Right ventricle myocardium superior (tissue), 1 donor: ENCODE data around the gene TNNC1. TPM values are rescaled to one million over a fixed set of nuclear protein-coding genes. Genes with fewer than 3 reads are reported as not detected.

Experiments used
- ATAC-seq: fragments of 200-7000 bp; cut with Tn5 transposase; one replicate; pipeline ENCODE4 v1.9.1; 2020; ENCODE audit warnings: mild to moderate bottlenecking; ENCODE audit not compliant: poor library complexity
- DNase-seq: peaks from one replicate; pipeline ENCODE4 v3.0.0-alpha.2; 2020
- intact Hi-C: fragments of 100-400 bp; cut with DNase I; formaldehyde crosslinking; loops from one replicate; pipeline ENCODE4 v1.11.2; 2022
- total RNA-seq: library from RNA; stranded (reverse); fragmentation: NEBNext Ultra II Directional; extraction: Animal tissue kit (Norgen Biotek cat#: 25700); gene quantifications from one replicate; pipeline ENCODE4 v1.2.1, GENCODE V29; 2021
- donor health status: DM: no; HTN: yes; CAD: no; lungs with severe emphysema.

Gene TNNC1
- total RNA-seq, 1 donor from 2014 or later, result 7,948 TPM

DNA sequence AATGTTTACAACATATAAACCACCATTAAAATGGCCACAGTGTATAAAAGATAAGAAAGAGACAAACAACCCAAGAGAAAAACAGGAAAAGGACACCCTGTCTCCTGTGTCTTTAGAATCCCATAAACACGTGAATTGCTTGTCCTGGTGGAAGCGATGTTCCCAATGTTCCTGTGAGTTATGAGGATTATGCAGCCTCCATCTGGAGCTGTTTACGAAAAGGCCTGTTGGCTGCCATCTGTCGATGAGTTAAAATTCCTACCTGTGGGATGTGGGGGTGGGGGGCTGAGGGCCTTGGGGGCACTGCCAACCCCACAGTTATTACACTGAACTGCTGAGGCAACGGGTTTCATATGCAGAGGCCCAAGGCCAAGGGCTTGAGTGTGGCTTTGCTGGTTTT, 15.2 kb upstream of the TNNC1 start:
- DNase-seq, result no peak
- intact Hi-C loops, result loop anchor here (10.0 kb wide), 1 partner anchor 216 kb away; the partner anchor contains the start of genes GNL3 and PBRM1
- ATAC-seq, result no peak

DNA sequence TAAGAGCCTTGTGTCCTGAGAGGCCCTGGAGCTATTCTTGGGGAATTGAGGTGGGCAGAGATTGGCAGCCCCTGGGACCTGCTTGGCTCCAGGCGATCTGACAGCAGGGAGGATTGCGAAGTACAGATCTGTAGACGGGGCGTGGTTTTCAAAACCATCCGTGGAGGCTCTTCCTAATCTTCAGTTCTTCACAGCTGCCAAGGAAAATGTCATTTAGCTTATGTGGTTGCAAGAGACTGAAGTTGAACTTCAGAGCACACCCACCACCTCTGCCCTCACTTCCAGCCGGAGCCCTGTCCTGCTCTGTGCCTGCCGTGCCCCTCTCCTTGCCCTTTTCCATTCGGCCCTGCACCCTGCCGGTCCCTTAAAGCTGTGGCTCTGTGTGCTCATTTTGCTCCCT, 14.5 kb upstream of the TNNC1 start:
- peak; percentile 3 for ATAC-seq
- DNase-seq, result peak; percentile 40
- intact Hi-C loops, result loop anchor here (10.0 kb wide), 1 partner anchor 216 kb away; the partner anchor contains the start of genes GNL3 and PBRM1

DNA sequence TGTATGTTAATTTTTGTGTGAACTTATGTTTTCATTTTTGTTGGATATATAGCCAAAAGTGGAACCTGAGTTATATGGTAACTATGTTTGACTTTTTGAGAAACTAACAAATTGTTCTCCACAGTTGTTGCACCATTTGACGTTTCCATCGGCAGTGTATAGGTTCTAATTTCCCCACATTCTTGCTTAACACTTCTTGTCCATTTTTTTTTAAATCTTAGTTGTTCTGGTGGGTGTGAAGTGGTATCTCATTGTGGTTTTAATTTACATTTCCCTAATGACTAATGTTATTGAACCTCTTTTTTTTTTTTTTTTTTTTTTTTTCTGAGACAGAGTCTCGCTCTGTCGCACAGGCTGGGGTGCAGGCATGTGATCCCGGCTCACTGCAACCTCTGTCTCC, 9.6 kb upstream of the TNNC1 start:
- intact Hi-C loops, result loop anchor here (10.0 kb wide), 1 partner anchor 221 kb away; the partner anchor contains the start of genes GNL3 and PBRM1
- DNase-seq, result no peak
- ATAC-seq, result no peak

DNA sequence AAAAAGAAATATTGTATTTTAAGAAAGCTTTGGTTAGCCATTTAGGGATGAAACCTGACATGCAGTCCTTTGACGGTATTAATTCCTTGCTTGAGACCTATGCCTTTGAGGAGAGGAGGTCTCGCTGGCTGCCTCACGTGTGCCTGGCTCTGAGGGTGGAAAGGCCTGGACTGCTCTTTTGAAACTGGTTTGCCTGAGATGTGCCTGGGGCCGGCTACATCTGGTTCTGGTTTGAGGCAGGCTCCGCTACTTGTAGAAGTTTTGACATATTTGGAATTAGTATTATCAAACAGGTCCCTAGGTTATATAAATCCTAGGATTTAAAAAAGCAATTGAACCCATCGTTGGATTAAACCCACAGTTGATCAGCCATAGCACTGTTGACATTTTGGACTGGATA, 8.0 kb upstream of the TNNC1 start:
- intact Hi-C loops, result loop anchor here (10.0 kb wide), 1 partner anchor 223 kb away; the partner anchor contains the start of genes GNL3 and PBRM1
- no peak for DNase-seq
- ATAC-seq, result no peak

DNA sequence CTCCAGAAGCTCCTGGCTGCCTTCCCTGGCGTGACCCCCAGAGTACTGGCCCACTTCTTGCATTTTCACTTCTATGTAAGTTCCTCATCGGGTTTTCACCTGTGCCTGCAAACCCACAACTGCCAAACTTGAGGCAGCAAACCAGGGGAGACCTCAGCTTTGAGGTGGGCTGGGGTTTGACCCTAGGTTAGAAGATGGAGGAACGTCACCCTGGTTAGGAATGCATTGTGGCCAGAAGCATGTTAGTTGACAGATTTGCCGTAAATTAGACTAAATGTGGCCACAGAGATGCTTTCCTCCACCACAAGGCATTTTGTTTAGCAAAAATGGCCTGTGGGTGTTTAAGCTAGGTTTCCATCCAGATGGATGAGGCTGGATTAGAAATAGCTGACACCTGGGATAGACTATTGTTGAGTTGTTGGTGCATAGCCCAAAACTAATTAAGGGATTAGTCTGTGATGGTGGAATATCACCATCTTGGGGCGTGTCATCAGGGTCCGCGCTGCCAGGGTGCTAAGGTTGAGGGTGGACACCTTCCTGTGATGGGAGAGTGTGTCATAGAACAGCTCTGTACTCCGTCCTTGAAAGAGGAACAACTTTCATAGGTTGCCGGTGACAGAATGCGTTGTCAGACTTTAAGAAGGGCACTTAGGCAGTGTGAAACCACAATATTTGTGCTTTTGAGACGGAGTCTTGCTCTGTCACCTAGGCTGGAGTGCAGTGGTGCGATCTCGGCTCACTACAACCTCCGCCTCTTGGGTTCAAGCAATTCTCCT, 5.1 kb upstream of the TNNC1 start:
- DNase-seq (no peak), ATAC-seq (no peak)
- intact Hi-C loops, result no loop called here

DNA sequence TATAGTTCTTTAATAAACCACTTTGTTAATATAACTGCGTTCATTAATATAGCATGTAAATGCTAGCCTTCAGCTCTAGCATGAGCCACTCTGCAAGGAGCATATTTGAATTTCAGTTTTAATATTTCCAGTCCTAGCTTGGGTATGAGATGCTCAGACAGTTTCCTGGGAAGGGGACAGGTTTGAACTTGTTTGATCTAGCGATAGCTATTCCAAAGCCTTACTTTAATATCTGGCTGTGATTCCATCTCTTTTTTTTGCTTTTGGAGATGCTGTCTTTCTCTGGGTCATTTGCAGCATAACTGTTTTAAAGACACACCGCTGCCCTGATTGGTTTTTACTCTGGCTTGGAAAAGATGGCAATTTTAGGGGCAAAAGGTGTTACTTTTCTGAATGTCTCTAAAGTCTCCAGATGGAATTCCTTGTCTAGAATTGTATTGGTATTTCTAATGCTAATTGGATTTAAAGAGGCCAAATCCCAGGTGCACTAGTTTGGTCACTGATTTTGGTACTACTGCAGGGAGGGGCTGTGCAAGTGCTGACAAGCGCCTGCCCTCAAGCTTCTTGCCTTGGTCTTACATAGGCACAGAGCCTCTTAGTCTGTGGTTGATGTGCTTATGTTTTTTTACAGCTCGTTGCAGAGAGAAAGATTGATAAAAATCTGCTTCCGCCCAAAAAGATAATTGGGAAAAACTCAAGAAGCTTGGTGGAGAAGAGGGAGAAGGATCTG, 4.4 kb upstream of the TNNC1 start:
- intact Hi-C loops, result no loop called here
- no peak for ATAC-seq
- no peak for DNase-seq

DNA sequence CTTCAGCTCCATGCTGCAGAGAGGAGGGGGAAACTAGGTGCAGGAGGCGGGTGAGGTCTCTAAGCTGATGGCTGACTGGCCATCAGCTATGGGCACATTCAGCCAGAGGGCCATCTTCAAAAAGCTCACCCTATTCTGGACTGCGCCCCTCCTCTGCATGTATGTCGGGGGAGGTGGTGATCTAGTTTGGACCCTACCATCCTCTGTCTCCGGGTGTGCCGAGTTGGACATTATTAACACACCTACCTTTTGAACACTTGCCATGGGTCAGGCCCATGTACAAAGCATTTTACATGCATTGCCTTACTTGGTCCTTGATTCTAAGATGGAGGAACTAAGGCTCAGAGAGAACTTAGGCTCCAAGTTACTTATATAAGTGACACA, 3.0 kb upstream of the TNNC1 start:
- ATAC-seq (no peak), DNase-seq (no peak)

DNA sequence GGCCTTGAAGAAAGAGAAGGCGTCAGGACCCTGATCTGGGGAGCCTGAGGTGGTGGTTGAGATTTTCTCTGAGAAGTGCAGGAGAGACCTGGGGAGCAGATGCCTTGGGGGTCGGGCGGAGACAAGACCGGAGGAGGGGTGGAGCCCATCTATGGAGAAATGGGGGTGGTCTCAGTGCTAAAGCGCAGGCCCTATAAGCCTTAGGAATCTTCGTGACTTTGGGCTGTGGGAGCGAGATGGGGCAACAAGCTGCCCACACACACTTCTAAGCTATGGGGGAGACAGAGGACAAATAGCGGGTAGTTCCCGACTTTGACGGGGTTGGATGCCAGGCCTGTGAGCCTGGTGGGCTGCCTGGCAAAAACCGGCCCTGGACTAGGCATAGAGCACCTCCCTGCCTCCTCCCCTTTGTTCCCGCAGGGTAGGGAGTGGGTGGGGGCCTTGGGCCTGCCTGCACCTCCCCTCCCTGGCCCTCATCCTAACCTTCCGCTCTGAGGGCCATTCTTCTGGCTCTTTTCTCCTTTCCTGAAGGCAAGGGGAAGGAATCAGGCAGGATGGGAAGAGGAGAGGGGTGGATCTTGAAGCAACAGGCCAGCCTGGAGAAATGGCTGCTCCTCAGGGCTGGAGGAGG, 2.4 kb upstream of the TNNC1 start:
- peak; percentile 55 for DNase-seq
- no peak for ATAC-seq
- intact Hi-C loops, result no loop called here

More for the DNA sequence above, 3.0 kb upstream of the TNNC1 start:
- intact Hi-C loops, result no loop called here

DNA sequence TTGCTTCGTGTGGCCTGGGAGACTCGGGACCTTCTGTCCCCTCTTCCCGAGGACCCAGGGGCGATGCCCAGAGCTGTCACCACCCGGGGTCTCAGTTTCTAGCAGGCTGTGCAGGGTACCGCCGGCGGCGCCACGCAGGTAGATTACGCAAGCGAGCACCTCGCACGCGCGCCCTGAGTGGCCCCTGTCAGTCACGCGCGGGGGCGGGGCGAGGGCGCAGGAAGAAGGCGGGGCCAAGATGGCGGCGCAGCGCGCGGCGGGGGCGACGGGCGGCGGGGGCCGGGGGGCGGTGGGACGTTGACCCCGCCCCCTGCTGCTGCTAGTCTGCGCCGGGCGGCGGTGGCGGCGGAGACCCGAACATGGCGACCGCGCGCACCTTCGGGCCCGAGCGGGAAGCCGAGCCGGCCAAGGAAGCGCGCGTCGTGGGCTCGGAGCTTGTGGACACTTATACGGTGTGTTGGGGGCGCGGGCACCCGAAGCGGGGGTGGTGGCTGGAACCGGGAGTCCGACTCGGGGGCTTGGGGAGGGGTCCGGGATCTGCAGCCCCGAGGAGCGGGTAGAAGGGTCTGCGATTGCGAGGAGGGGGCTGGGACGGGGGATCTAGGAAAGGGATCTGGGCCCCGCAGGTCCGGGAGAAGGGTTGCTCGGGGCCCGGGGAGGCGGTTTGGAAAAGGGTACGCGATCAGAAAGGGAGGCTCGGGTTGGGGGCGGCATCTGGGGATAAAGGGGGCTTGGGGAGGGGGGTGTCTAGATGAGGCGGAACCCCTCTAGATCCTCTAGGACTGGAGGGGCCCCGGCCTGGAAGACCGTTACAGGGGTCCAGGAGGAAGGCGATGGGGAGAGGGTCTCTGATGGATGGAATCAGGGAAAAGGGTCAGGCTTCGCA, 1.7 kb upstream of the TNNC1 start, which contains the start of gene NISCH:
NISCH (plus strand) TSS at position 322 of the 886 bp plus-strand sequence; CDS start at position 360, 38 bp downstream.
- DNase-seq (peak; percentile 95), ATAC-seq (peak; percentile 70)
- intact Hi-C loops, result no loop called here

DNA sequence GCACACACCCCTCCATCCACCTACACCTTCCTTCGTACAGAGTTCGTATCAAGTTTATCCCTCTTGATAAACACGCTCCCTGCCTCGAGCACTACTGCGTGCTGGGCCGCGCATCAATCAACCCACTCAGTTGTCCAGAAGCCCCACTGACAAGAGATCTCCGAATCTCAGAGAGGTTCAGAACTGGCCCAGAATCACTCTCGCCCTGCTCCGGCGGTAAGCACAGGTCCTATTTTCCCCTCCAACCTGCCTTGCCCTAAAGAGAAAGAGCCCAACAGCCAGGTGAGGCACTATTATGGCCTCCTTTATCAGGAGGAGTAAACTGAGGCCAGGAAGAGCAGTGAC, 1.1 kb upstream of the TNNC1 start:
- ATAC-seq, result no peak
- intact Hi-C loops, result no loop called here
- DNase-seq, result no peak

DNA sequence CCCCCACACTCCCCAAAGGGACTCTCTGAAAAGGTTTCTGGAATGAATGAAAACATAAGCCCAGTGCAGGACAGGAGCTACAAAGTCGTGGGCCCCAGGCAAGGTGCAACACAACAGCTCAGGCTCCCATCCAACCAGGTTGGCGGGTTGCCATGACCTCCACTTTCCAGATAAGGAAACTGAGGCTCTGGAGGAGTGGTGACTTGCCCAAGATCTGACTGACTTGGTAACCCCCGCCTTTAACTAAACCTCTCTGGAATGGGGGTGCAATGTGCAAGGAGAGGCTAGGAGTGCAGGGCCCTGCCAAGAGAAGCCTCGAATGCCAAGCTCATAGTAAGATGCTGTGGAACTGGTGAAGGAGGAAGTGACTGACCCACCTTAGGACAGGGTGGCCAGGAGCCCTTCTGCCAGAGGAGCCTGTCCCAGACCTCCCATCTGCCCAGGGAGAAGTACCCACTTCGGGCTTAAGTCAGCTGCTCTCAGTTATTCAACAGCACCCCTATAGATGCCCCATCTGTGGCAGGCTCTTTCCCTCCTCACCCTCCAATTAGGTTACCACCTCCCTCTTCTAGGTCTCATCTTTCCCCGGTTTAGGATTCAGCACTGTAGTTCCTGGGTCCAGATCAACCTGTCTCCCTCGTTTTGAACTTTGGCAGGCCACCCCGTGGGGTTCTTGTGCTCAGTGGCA, 553 bp upstream of the TNNC1 start:
- intact Hi-C loops, result no loop called here
- ATAC-seq, result no peak
- peak; percentile 73 for DNase-seq

DNA sequence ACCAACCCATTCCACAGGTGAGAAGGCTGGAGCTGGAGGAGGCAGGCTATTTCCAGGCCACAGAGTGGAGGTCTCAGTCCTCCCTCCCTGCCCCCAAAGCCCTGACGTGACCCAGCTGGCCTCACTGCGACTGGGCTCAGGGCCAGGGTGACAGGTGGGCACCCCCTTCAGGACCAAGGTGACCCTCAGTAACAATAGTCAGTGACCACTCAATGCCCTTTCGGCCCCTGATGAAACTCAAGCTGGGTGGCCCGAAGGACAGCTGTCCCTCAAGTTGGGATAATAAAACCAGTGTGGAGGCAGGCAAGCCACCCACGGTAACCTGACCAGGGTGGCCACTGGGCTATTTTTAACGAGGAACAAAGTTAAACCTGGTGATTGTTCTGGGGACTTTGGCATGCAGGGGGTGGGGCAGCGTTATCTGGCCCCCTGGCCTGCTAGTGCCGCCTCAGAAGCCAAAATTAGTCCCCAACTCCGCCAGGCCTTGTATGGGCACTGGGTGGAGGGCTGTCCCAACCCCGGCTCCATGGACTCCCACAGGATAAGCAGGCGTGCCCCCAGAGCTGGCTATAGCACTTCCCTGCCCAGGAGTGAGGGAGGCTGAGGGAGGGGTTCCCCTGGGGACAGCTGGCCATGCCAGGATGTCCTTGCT, 1.1 kb downstream of the TNNC1 start:
- DNase-seq (peak; percentile 86), ATAC-seq (peak; percentile 50)
- intact Hi-C loops, result no loop called here

DNA sequence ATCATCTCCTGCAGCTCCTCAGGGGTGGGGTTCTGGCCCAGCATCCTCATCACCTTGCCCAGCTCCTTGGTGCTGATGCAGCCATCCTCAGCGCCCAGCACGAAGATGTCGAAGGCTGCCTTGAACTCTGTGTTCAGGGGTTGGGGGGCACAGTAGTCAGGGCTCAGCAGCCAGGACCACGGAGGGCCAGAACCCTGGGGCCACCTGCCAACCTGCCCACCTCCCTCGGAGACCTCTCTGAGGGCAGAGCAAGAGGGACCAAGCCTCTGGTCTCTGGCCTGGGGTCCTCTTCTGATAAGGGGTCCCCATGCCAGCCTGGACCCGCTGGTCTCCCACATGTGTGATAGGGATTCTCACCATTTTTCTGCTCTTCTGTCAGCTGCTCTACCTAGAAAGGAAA, 1.7 kb downstream of the TNNC1 start:
- intact Hi-C loops, result no loop called here
- DNase-seq (peak; percentile 42), ATAC-seq (no peak)

DNA sequence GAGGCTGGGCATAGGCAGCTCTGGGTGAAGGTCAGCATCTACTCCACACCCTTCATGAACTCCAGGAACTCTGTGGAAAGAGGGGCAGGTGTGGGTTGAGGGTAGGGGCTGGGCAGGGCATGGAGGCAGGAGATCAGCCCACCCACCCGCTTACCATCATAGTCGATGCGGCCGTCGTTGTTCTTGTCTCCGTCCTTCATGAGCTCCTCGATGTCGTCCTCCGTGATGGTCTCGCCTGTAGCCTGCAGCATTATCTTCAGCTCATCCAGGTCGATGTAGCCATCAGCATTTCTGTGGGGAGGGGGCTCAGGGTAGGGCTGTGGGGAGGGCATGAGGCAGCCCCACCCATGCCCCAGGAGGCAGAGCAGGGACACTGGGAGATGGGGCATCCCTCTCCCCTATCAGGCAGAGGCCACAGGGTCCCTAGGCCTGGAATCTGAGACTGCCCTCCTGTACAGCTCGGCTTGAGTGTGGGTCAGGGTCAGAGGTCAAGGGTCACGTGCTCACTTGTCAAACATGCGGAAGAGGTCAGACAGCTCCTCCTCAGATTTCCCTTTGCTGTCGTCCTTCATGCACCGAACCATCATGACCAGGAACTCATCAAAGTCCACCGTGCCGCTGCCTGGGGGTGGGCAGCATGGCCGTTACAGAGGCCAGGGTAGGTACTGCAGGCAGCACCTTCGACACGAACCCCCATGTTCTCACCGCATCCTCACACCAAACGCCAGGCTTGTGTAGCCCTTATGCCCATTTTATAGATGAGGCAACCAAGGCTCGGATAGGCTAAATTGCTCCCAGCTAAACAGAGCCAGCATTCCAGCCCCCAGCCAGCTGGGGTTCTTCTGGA, 2.4 kb downstream of the TNNC1 start:
- ATAC-seq, result no peak
- intact Hi-C loops, result no loop called here
- DNase-seq, result peak; percentile 38

DNA sequence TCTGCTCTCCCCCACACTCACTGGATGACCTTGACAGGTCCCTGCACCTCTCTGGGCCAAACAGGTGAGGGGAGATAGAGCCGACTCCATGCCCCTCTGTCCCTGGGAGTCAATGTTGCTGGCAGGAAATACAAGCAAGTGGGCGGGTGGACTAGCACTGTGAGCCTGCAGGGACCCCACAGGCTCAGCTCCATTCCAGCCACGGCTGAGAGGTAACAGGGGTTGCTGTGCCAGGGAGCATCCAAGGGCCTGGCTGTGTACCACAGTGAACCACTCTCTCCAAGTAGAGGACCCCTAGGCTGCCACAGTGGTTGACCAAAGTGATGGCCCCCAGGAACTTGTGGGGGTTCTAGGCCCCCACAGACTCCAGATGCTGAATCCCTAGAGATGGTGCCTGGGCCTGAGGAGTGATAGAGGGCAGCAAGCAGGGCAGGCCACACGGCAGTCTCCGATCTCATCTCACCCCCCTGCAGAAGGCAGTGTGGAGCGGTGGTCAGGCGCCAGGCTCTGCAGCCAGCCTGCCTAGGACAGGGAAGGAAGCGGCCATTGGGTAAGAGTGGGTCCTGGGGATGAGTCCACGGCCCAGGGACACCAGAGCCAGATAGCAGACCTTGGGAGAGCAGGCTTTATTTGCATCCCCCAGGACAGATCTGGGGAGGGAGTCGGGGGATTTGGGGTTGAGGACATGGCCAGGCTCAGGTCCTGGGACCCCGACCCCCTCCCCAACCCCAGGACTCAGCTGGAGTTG, 3.2 kb downstream of the TNNC1 start:
- intact Hi-C loops, result no loop called here
- DNase-seq (peak; percentile 30), ATAC-seq (peak; percentile 1)
